SK-N-SH (cell line): Measurements from ENCODE around the gene PCBP3. TPM values are rescaled to one million over a fixed set of nuclear protein-coding genes. Genes with fewer than 3 reads are reported as not detected.

Experiments
- CTCF ChIP-seq: fragments of 200-600 bp; sonication (generic); IDR thresholded peaks from 2 replicates; pipeline ENCODE4 v1.6.1; 2017; ENCODE audit warnings: antibody characterized with exemption, mild to moderate bottlenecking, moderate library complexity
- FOXJ3 ChIP-seq: sonication (generic); formaldehyde crosslinking; IDR thresholded peaks from 2 replicates; pipeline ENCODE4 v1.5.1; 2020; ENCODE audit warnings: mild to moderate bottlenecking, missing genetic modification reagents
- MXI1 ChIP-seq: IDR thresholded peaks from 2 replicates; pipeline ENCODE4 v1.6.1; 2012; ENCODE audit warnings: mild to moderate bottlenecking, low read depth, low read length, improper control_type of control experiment
- NFIC ChIP-seq: IDR thresholded peaks from 2 replicates; pipeline ENCODE4 v1.4.0; 2012; ENCODE audit warnings: borderline replicate concordance
- PBX3 ChIP-seq: IDR thresholded peaks from 2 replicates; pipeline ENCODE4; 2012
- RAD21 ChIP-seq: IDR thresholded peaks from 2 replicates; pipeline ENCODE4 v1.6.1; 2012; ENCODE audit warnings: mild to moderate bottlenecking, low read length
- SMC3 ChIP-seq: IDR thresholded peaks from 2 replicates; pipeline ENCODE4 v1.6.1; 2012; ENCODE audit warnings: low read depth, low read length, improper control_type of control experiment
- TCF12 ChIP-seq: IDR thresholded peaks from 2 replicates; pipeline ENCODE4 v1.4.0; 2012
- USF2 ChIP-seq: fragments of 150-350 bp; IDR thresholded peaks from 2 replicates; pipeline ENCODE4 v1.6.1; 2017; ENCODE audit warnings: antibody characterized with exemption, low read length, low read depth, borderline replicate concordance
- polyA plus RNA-seq, 3 experiments: library from polyadenylated mRNA; depleted of rRNA; stranded (reverse); fragments of >200 nt; gene quantifications; 2 replicates each; pipeline ENCODE4 v1.2.3, GENCODE V29; 2012

Gene PCBP3
- polyA plus RNA-seq, 1 of the 3 experiments (the other 2 are of a cell fraction): 9.5 TPM

- TF ChIP-seq FOXJ3 (CRISPR knock-in tag) (no peak), CTCF (no peak), PBX3 (no peak), SMC3 (no peak), NFIC (no peak), MXI1 (no peak), TCF12 (no peak), USF2 (no peak), RAD21 (no peak)
- TF ChIP-seq, all 33 proteins: peak for 0
These were observed 348.2 kb downstream of the PCBP3 start (continued) for GRCh38 chr21:45991606-45992300.

Other genes starting within 250 kb of the PCBP3 start
- gene COL18A1, start 238.6 kb upstream of the PCBP3 start, polyA plus RNA-seq (2012; rRNA removed): 93.6 and 118 TPM in 2 replicates
- gene SLC19A1, start 101.3 kb upstream of the PCBP3 start, polyA plus RNA-seq (2012; rRNA removed): 13.0 and 15.0 TPM in 2 replicates